T-helper 2 cell treated with Interferon-gamma antibody and Interleukin-4, amounts not matched to agents 100 ng/mL and 5 ng/mL, for 36 hours (primary cell): ENCODE data around the gene VAC14. TPM values are rescaled to one million over a fixed set of nuclear protein-coding genes. Genes with fewer than 3 reads are reported as not detected.
"Not testable (repeated sequence)": the region's sequence is repeated elsewhere in the genome, so short reads cannot be mapped to it uniquely, and the experiment has no call there.

Source experiments
- intact Hi-C: fragments of 100-400 bp; cut with micrococcal nuclease; formaldehyde crosslinking; loops from one replicate; pipeline ENCODE4 v1.15.1; 2023
- total RNA-seq: library from RNA; stranded (reverse); gene quantifications from 2 replicates; pipeline ENCODE4 v1.2.3, GENCODE V29; 2022

Gene VAC14
- total RNA-seq, 1 donor from 2014 or later: 37.3 TPM

GRCh38 chr16:70649300-70649699 lies 151.7 kb downstream of the VAC14 start:
- intact Hi-C loops: no loop called here

- intact Hi-C loops: no loop called here
These were observed 152.4 kb downstream of the VAC14 start for GRCh38 chr16:70648606-70649005.

GRCh38 chr16:70647441-70648359 lies 153.3 kb downstream of the VAC14 start:
- intact Hi-C loops: no loop called here

- intact Hi-C loops: no loop called here
These were observed 154.4 kb downstream of the VAC14 start, which contains the start of gene IL34 for GRCh38 chr16:70646260-70647241. Gene IL34 (plus strand): TSS chr16:70646559. CDS start chr16:70646948, 389 bp downstream.

GRCh38 chr16:70644763-70645597 lies 156.0 kb downstream of the VAC14 start:
- intact Hi-C loops: no loop called here

GRCh38 chr16:70643264-70643663 lies 157.7 kb downstream of the VAC14 start:
- intact Hi-C loops: not testable (repeated sequence)

- intact Hi-C loops: no loop called here
These were observed 158.3 kb downstream of the VAC14 start for GRCh38 chr16:70642633-70643032.

- intact Hi-C loops: no loop called here
These were observed 161.9 kb downstream of the VAC14 start for GRCh38 chr16:70638814-70639792.

Other genes with a start within 250 kb of the VAC14 start
- gene IL34, start 154.6 kb downstream of the VAC14 start, total RNA-seq: not detected in 2 replicates
- 0.43 and 0.57 TPM in 2 replicates for gene MTSS2, start 115.1 kb downstream of the VAC14 start, total RNA-seq